ENCODE data around the gene ABCB9.
A peak's percentile ranks its signal among the peaks of the same experiment; 100 is the strongest.
"Not testable (repeated sequence)": the region's sequence is repeated elsewhere in the genome, so short reads cannot be mapped to it uniquely, and the experiment has no call there.

Gene ABCB9

GRCh38 chr12:122959566-122960192 is 6.6 kb downstream of the ABCB9 start:
- no peak for DNase-seq

- DNase-seq: no peak
Observed at GRCh38 chr12:122958198-122958888, 7.9 kb downstream of the ABCB9 start.

- no peak for DNase-seq
Observed at GRCh38 chr12:122956035-122956434, 10.2 kb downstream of the ABCB9 start.

GRCh38 chr12:122955156-122955555 is 11.1 kb downstream of the ABCB9 start:
- no peak for DNase-seq

- DNase-seq: peak; percentile 54
Observed at GRCh38 chr12:122951979-122952892, 14.0 kb downstream of the ABCB9 start.

- peak; percentile 58 for DNase-seq
Observed at GRCh38 chr12:122951406-122951805, 14.9 kb downstream of the ABCB9 start.

GRCh38 chr12:122949816-122950675 is 16.2 kb downstream of the ABCB9 start:
- DNase-seq: no peak

GRCh38 chr12:122949405-122949804 is 16.9 kb downstream of the ABCB9 start:
- no peak for DNase-seq

GRCh38 chr12:122948605-122949004 is 17.7 kb downstream of the ABCB9 start:
- DNase-seq: no peak

GRCh38 chr12:122947352-122947792 is 18.9 kb downstream of the ABCB9 start:
- no peak for DNase-seq

GRCh38 chr12:122946690-122947341 is 19.4 kb downstream of the ABCB9 start:
- peak; percentile 97 for DNase-seq

- no peak for DNase-seq
Observed at GRCh38 chr12:122944605-122945592, 21.4 kb downstream of the ABCB9 start.

- no peak for DNase-seq
Observed at GRCh38 chr12:122943196-122943595, 23.1 kb downstream of the ABCB9 start.

- DNase-seq: no peak
Observed at GRCh38 chr12:122942637-122943036, 23.6 kb downstream of the ABCB9 start.

GRCh38 chr12:122941351-122941750 is 24.9 kb downstream of the ABCB9 start:
- DNase-seq: not testable (repeated sequence)

- DNase-seq: no peak
Observed at GRCh38 chr12:122939125-122939524, 27.1 kb downstream of the ABCB9 start.

GRCh38 chr12:122937622-122938091 is 28.6 kb downstream of the ABCB9 start:
- peak; percentile 44 for DNase-seq

GRCh38 chr12:122935318-122935717 is 30.9 kb downstream of the ABCB9 start:
- DNase-seq: no peak

- DNase-seq: no peak
Observed at GRCh38 chr12:122934722-122935121, 31.5 kb downstream of the ABCB9 start.

- no peak for DNase-seq
Observed at GRCh38 chr12:122932207-122932606, 34.1 kb downstream of the ABCB9 start.

- DNase-seq: no peak
Observed at GRCh38 chr12:122929812-122930211, 36.5 kb downstream of the ABCB9 start.
